A673 (cell line): ENCODE results near the gene WDR7. TPM values are rescaled to one million over a fixed set of nuclear protein-coding genes. Genes with fewer than 3 reads are reported as not detected.
"Not testable (repeated sequence)": the region's sequence is repeated elsewhere in the genome, so short reads cannot be mapped to it uniquely, and the experiment has no call there.

Experiments
- BruUV-seq: library from RNA; stranded (reverse); fragments of 400-500 nt; replicated peaks from 2 replicates; lab custom pipeline; 2021; lab: Mats Ljungman, UMichigan
- CTCF ChIA-PET: fragments of 300-600 bp; sonication (Branson Sonifier 250); formaldehyde crosslinking; loops from one replicate; lab custom pipeline; 2022; ENCODE audit warnings: antibody characterized with exemption; lab: Charles Lee
- POLR2A ChIA-PET: fragments of 300-600 bp; sonication (Branson Sonifier 250); formaldehyde crosslinking; loops from one replicate; lab custom pipeline; 2022; ENCODE audit warnings: antibody characterized with exemption; ENCODE audit not compliant: low non-redundant PET; lab: Charles Lee
- DNase-seq: peaks from one replicate; pipeline ENCODE4 v3.0.0-alpha.2; 2015; ENCODE audit warnings: low spot score
- H3K27ac ChIP-seq: fragments of 200-600 bp; sonication (generic); 2 replicates; pipeline ENCODE4 v1.5.1; 2016; ENCODE audit warnings: mixed run types, low read depth, mild to moderate bottlenecking, mixed read lengths, antibody characterized with exemption, low read length; ENCODE audit not compliant: poor library complexity, severe bottlenecking
- H3K27me3 ChIP-seq: fragments of 200-600 bp; sonication (generic); replicated peaks from 2 replicates; pipeline ENCODE4 v1.6.1; 2017; ENCODE audit warnings: mixed run types, low read depth, mild to moderate bottlenecking, mixed read lengths, antibody characterized with exemption, low read length; ENCODE audit not compliant: insufficient read depth, poor library complexity
- H3K36me3 ChIP-seq: fragments of 200-600 bp; sonication (generic); 2 replicates; pipeline ENCODE4 v1.6.1; 2016; ENCODE audit warnings: mixed run types, mild to moderate bottlenecking, mixed read lengths, antibody characterized with exemption, low read length; ENCODE audit not compliant: insufficient read depth, poor library complexity, severe bottlenecking
- H3K4me1 ChIP-seq: fragments of 200-600 bp; sonication (generic); 2 replicates; pipeline ENCODE4 v1.6.1; 2017; ENCODE audit warnings: mixed run types, mild to moderate bottlenecking, mixed read lengths, antibody characterized with exemption, low read length; ENCODE audit not compliant: insufficient read depth, poor library complexity, severe bottlenecking
- H3K4me3 ChIP-seq: fragments of 200-600 bp; sonication (generic); 2 replicates; pipeline ENCODE4 v1.5.1; 2016; ENCODE audit warnings: low read depth, mixed run types, mild to moderate bottlenecking, mixed read lengths, low read length; ENCODE audit not compliant: poor library complexity, severe bottlenecking
- H3K9me3 ChIP-seq: fragments of 200-600 bp; sonication (generic); 2 replicates; pipeline ENCODE4 v1.6.1; 2016; ENCODE audit warnings: mixed run types, low read depth, mild to moderate bottlenecking, mixed read lengths, antibody characterized with exemption, low read length; ENCODE audit not compliant: poor library complexity, severe bottlenecking
- CTCF ChIP-seq: fragments of 300-800, 200-600 bp; sonication (generic); conservative IDR thresholded peaks from 2 replicates; pipeline ENCODE4 v1.5.1; 2017; ENCODE audit warnings: low read depth, mild to moderate bottlenecking, antibody characterized with exemption, low read length, moderate library complexity, mixed read lengths
- EZH2 ChIP-seq: fragments of 200-600 bp; sonication (generic); IDR thresholded peaks from 2 replicates; pipeline ENCODE4 v1.6.1; 2017; ENCODE audit warnings: borderline replicate concordance, low read depth, mild to moderate bottlenecking, mixed read lengths, antibody characterized with exemption, low read length; ENCODE audit not compliant: poor library complexity, severe bottlenecking
- intact Hi-C: fragments of 100-400 bp; cut with micrococcal nuclease; formaldehyde crosslinking; loops from one replicate; pipeline ENCODE4 v1.10.0; 2022; ENCODE audit not compliant: unreplicated experiment
- total RNA-seq: library from RNA; stranded (reverse); gene quantifications from 2 replicates; pipeline ENCODE4 v1.2.3, GENCODE V29; 2021

WDR7 gene
- total RNA-seq, 1 experiment from 2014 or later: 21.2 TPM

- no peak for TF ChIP-seq EZH2
- TF ChIP-seq CTCF: no peak
- no peaks in the 10 kb centered on the region for H3K4me1 ChIP-seq
- no peaks in the 10 kb centered on the region for H3K27me3 ChIP-seq
- no peak overlapping the region for H3K4me3 ChIP-seq
- H3K36me3 ChIP-seq: no peaks in the 10 kb centered on the region
- DNase-seq: no peak
- ChIA-PET CTCF (no interaction called here), POLR2A (no interaction called here)
- no peak overlapping the region for H3K27ac ChIP-seq
- no peaks in the 10 kb centered on the region for H3K9me3 ChIP-seq
- intact Hi-C loops: no loop called here
- BruUV-seq: no TSS peak
Observed at GRCh38 chr18:56652802-56653201, 1.6 kb downstream of the WDR7 start.

GRCh38 chr18:56654280-56654679 is 3.1 kb downstream of the WDR7 start:
- H3K27ac ChIP-seq, H3K27me3 ChIP-seq, intact Hi-C loops, H3K4me1 ChIP-seq, BruUV-seq, POLR2A ChIA-PET, DNase-seq, H3K9me3 ChIP-seq, H3K36me3 ChIP-seq, CTCF ChIA-PET, H3K4me3 ChIP-seq: not testable (repeated sequence)

GRCh38 chr18:56658261-56658660 is 7.1 kb downstream of the WDR7 start:
- Histone ChIP-seq H3K27me3 (no peaks in the 10 kb centered on the region), H3K27ac (no peak overlapping the region), H3K4me1 (no peaks in the 10 kb centered on the region), H3K4me3 (no peak overlapping the region), H3K9me3 (no peaks in the 10 kb centered on the region), H3K36me3 (no peaks in the 10 kb centered on the region)
- POLR2A ChIA-PET: no interaction called here
- no peak for DNase-seq
- intact Hi-C loops: no loop called here
- no TSS peak for BruUV-seq
- TF ChIP-seq CTCF (no peak), EZH2 (no peak)
- CTCF ChIA-PET: no interaction called here

GRCh38 chr18:56659111-56659510 is 8.0 kb downstream of the WDR7 start:
- Histone ChIP-seq H3K36me3 (no peaks in the 10 kb centered on the region), H3K4me3 (no peak overlapping the region), H3K9me3 (no peaks in the 10 kb centered on the region), H3K27me3 (no peaks in the 10 kb centered on the region), H3K27ac (no peak overlapping the region), H3K4me1 (no peaks in the 10 kb centered on the region)
- BruUV-seq: no TSS peak
- TF ChIP-seq CTCF (no peak), EZH2 (no peak)
- intact Hi-C loops: no loop called here
- DNase-seq: no peak
- POLR2A ChIA-PET: no interaction called here
- CTCF ChIA-PET: no interaction called here
